ENCODE results near the gene ZBTB21. TPM values are rescaled to one million over a fixed set of nuclear protein-coding genes. Genes with fewer than 3 reads are reported as not detected.
A peak's percentile ranks its signal among the peaks of the same experiment; 100 is the strongest.

ZBTB21 gene
- total RNA-seq, 1 experiment from 2014 or later = 17.9 TPM

- Histone ChIP-seq H3K27ac (ENCODE audit: low read length) (peak overlapping the region; percentile 83), H3K4me1 (ENCODE audit: control insufficient read depth, insufficient read depth, low read length) (no peaks in the 10 kb centered on the region; the same call in 1 of the 2 replicates), H3K4me3 (ENCODE audit: low read depth in 2 of 2, low read length in 2 of 2) (peak overlapping the region; percentile 65 to 69), H3K9me3 (ENCODE audit: control insufficient read depth, insufficient read depth, low read depth, low read length) (no peaks in the 10 kb centered on the region), H3K36me3 (ENCODE audit: control insufficient read depth, insufficient read depth, low read length) (no peaks in the 10 kb centered on the region; the same call in 1 of the 2 replicates), H3K27me3 (ENCODE audit: control insufficient read depth, insufficient read depth, low read length) (no peaks in the 10 kb centered on the region)
- TF ChIP-seq TCF7L2 (IDR thresholded peaks at IDR 0.05; ENCODE audit: low read depth, low read length) = no peak
- TF ChIP-seq, protein P1, sequence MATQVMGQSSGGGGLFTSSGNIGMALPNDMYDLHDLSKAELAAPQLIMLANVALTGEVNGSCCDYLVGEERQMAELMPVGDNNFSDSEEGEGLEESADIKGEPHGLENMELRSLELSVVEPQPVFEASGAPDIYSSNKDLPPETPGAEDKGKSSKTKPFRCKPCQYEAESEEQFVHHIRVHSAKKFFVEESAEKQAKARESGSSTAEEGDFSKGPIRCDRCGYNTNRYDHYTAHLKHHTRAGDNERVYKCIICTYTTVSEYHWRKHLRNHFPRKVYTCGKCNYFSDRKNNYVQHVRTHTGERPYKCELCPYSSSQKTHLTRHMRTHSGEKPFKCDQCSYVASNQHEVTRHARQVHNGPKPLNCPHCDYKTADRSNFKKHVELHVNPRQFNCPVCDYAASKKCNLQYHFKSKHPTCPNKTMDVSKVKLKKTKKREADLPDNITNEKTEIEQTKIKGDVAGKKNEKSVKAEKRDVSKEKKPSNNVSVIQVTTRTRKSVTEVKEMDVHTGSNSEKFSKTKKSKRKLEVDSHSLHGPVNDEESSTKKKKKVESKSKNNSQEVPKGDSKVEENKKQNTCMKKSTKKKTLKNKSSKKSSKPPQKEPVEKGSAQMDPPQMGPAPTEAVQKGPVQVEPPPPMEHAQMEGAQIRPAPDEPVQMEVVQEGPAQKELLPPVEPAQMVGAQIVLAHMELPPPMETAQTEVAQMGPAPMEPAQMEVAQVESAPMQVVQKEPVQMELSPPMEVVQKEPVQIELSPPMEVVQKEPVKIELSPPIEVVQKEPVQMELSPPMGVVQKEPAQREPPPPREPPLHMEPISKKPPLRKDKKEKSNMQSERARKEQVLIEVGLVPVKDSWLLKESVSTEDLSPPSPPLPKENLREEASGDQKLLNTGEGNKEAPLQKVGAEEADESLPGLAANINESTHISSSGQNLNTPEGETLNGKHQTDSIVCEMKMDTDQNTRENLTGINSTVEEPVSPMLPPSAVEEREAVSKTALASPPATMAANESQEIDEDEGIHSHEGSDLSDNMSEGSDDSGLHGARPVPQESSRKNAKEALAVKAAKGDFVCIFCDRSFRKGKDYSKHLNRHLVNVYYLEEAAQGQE (IDR thresholded peaks at IDR 0.05; ENCODE audit: insufficient read depth in 1 of 2, low read depth in 2 of 2, low read length in 1 of 2) = no peak
- TF ChIP-seq CTCF (IDR thresholded peaks at IDR 0.05) = peak; percentile 38
- intact Hi-C loops (cut with micrococcal nuclease; ENCODE audit: unreplicated experiment) (no loop called here), in situ Hi-C loops (cut with HindIII; ENCODE audit: low pct_unique_long_range_greater_than_20kb, low sequenced_read_pairs) (no loop called here)
- ChIA-PET CTCF (no interaction called here), POLR2A (interaction anchor here (0.6 to 0.7 kb wide), 4 partner anchors 14 to 95 kb away, joined by 5 to 9 read pairs (median 8); no protein-coding TSS in a partner anchor)
- no TSS peak for BruUV-seq (replicated peaks)
- DNase-seq (ENCODE audit: low read depth, low spot score) (no peak), ATAC-seq (peak; percentile 49)
Measured at GRCh38 chr21:42009018-42009830, 936 bp downstream of the ZBTB21 start.

DNA sequence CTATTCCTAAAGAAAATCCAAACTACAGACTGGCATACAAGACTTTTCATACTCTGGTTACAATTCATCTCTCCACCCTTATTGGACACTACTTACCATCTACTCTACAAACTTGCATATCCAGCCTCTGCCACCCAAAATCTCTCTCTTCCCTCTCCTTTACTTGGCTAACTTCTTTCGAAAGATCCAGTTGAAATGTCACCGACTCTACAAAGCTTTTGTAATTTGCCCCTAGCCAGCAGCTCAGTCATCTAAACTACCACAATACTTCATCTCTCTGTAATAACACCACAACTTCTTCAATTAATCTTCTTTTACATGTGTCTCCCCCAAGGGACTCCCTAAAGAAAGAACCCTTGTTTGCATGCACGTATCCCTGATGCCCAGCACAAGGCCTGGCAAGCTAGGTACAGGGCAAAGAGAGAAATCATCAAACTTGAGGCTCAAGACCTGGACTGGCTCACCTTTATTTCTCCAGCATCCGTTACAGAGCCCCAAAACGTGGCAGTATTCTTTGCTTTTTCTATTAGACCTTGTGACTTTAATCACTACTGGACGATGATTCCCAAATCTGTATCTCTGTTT is 2.7 kb downstream of the ZBTB21 start:
- Histone ChIP-seq H3K4me3 (ENCODE audit: low read depth in 2 of 2, low read length in 2 of 2) (no peak overlapping the region), H3K27me3 (ENCODE audit: control insufficient read depth, insufficient read depth, low read length) (no peaks in the 10 kb centered on the region), H3K27ac (ENCODE audit: low read length) (no peak overlapping the region), H3K36me3 (ENCODE audit: control insufficient read depth, insufficient read depth, low read length) (no peaks in the 10 kb centered on the region; the same call in 1 of the 2 replicates), H3K4me1 (ENCODE audit: control insufficient read depth, insufficient read depth, low read length) (no peaks in the 10 kb centered on the region; the same call in 1 of the 2 replicates), H3K9me3 (ENCODE audit: control insufficient read depth, insufficient read depth, low read depth, low read length) (no peaks in the 10 kb centered on the region)
- CTCF ChIA-PET = no interaction called here
- ATAC-seq (no peak), DNase-seq (ENCODE audit: low read depth, low spot score) (no peak)
- POLR2A ChIA-PET = no interaction called here
- in situ Hi-C loops (cut with HindIII; ENCODE audit: low pct_unique_long_range_greater_than_20kb, low sequenced_read_pairs) (no loop called here), intact Hi-C loops (cut with micrococcal nuclease; ENCODE audit: unreplicated experiment) (no loop called here)
- TF ChIP-seq POLR2AphosphoS5 (IDR thresholded peaks at IDR 0.05; ENCODE audit: low read depth, low read length) (no peak), TCF7L2 (IDR thresholded peaks at IDR 0.05; ENCODE audit: low read depth, low read length) (no peak), SIN3A (IDR thresholded peaks at IDR 0.05; ENCODE audit: borderline replicate concordance, insufficient read depth, low read depth, low read length) (no peak), CTCF (IDR thresholded peaks at IDR 0.05) (no peak)
- TF ChIP-seq, protein P1 (IDR thresholded peaks at IDR 0.05; ENCODE audit: insufficient read depth in 1 of 2, low read depth in 2 of 2, low read length in 1 of 2) = no peak
- no TSS peak for BruUV-seq (replicated peaks)
